GM21528 (cell line): ENCODE measurements around the gene ICA1L.
A peak's percentile ranks its signal among the peaks of the same experiment; 100 is the strongest.
"Not testable (repeated sequence)": the region's sequence is repeated elsewhere in the genome, so short reads cannot be mapped to it uniquely, and the experiment has no call there.

Source experiments
- ATAC-seq: cut with Tn5 transposase; IDR thresholded peaks from one replicate; pipeline ENCODE4 v1.9.1; 2021; ENCODE audit warnings: mild to moderate bottlenecking, moderate library complexity; ENCODE audit not compliant: unreplicated experiment, low FRiP score

ICA1L gene

GRCh38 chr2:202848813-202849212, 22.8 kb downstream of the ICA1L start:
- no peak for ATAC-seq

DNA sequence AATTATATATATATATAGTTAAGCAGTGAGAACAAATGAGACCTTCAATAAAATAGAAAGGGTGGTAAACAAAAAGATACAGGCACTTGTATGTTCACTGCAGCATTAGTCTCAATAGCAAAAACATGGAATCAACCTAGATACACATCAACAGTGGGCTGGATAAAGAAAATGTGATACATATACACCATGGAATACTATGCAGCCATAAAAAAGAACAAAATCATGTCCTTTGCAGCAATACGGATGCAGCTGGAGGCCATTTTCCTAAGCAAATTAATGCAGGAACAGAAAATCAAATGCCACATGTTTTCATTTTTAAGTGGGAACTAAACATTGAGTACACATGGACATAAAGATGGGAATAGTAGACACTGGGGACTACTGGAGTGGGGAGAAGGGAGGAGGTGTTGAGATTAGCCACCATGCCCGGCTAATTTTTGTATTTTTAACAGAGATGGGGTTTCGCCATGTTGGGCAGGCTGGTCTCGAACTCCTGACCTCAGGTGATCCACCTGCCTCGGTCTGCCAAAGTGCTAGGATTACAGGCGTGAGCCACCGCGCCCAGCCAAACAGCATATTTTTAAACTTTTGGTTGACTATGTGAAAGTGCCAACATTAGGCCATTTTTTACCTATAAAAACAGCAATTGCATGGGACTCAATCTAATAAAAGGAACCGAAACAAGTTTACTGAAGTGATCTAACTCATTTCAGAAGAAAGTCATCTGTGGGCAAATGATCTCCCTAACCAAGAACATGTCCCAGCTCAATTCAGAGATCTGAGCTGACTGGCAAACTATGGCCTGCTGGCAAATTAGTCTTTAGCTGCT, 23.7 kb downstream of the ICA1L start:
- no peak for ATAC-seq

GRCh38 chr2:202844656-202845055, 26.9 kb downstream of the ICA1L start:
- no peak for ATAC-seq

GRCh38 chr2:202842690-202843089, 28.9 kb downstream of the ICA1L start:
- no peak for ATAC-seq

GRCh38 chr2:202841090-202841867, 30.3 kb downstream of the ICA1L start:
- no peak for ATAC-seq

DNA sequence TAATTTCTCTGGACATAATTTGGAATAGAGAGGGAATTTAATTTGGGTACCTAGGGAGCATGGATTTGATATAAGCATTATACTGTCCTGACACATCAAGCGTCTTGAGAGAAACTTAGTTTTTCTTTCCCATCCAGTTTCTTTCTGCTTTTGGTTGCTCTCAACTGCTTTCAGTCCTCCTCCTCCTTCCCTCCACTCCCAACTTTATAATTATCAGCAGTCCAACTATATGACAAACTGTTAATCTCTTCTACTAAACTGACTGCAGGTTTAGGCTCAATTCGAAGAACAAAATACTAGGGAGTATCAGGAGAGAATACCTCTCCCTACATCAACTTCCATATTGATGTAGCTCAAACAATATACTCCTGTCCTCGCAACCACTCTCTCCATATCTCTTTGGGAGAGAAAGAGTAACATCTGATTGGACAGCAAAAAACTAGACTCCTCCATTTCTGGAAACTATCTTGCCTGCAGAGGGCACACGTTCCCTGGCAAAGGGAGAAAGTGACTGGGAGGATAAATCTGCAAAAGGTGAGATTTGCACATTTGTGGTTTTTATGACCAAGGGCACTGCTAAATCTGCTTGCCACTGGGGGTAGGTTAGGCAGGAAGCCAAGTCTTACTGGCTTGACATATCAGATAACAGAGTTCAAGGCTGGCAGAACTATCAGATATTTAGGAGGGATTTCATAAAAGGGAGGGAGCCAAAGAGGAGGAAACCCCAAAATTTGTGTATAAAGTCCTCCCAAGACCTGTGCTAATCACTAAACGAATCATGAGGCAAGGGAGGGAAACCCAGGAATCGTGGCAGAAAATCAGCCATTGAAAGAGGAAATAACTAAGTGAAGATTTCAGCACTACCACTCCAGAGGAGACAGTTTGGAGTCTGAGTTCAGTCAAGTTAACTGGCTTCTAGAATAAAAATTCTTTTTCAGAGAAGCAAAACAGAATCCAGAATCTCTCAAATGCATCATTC, 40.0 kb downstream of the ICA1L start:
- ATAC-seq: peak; percentile 44

- ATAC-seq: no peak
Observed at GRCh38 chr2:202824901-202825300, 46.7 kb downstream of the ICA1L start.

DNA sequence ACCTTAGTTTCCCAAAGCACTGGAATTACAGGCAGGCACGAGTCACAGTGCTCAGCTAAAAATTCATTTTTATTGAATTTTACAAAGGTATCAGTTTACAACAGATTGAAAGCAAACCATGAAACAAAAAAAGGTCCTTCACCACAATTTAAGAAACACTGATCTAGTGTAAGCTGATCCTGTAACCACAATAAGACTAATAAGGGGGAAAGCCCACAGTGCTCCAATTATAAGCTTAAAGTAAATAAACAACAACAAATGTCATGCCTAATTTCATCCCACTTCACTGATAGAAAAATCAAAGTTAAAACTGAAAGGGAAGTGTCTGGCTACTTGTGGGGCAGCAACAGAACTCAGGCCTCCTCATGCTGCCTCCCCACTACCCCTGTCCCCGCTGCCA, 49.2 kb downstream of the ICA1L start:
- no peak for ATAC-seq

- ATAC-seq: no peak
Observed at GRCh38 chr2:202821206-202822160, 50.1 kb downstream of the ICA1L start.

- ATAC-seq: no peak
Observed at GRCh38 chr2:202818321-202818720, 53.2 kb downstream of the ICA1L start.

DNA sequence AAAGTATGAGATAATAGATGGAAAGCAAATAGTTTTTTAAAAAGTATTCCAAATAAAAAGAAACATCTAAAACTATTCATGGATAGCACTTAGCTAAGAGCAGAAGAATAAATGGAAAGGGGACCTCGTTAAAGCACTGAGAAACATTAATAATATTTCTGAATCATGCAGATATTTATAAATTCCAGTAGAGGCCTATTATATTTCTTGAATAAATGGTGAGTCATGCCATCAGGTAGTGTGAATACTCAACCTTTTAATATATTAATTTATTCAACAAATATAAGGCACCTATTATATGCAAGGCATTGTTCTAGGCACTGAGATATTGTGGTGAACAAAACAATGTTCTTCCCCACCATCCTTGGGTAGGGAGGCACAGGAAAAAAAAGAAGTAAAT, 53.8 kb downstream of the ICA1L start:
- no peak for ATAC-seq

- ATAC-seq: no peak
Observed at GRCh38 chr2:202815548-202816360, 55.8 kb downstream of the ICA1L start.

DNA sequence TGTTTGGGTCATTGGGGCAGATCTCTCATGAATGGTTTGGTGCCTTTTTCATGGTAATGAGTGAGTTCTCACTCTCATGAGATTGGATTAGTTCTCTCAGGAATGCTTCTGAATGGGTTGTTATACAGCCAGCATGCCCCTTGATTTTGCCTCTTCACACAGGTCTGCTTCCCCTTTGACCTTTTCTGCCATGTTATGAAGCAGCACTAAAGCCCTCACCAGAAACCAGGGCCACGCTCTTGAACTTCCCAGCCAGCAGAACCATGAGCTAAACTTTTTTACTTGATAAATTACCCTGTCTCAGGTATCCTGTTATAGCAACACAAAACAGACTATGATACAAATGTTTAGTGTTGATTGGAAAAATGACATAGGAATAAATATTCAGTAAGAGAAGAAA, 57.3 kb downstream of the ICA1L start:
- ATAC-seq: no peak

GRCh38 chr2:202813387-202813786, 58.2 kb downstream of the ICA1L start:
- no peak for ATAC-seq

GRCh38 chr2:202808754-202809153, 62.8 kb downstream of the ICA1L start:
- ATAC-seq: no peak

- ATAC-seq: not testable (repeated sequence)
Observed at GRCh38 chr2:202807431-202808138, 64.0 kb downstream of the ICA1L start.

DNA sequence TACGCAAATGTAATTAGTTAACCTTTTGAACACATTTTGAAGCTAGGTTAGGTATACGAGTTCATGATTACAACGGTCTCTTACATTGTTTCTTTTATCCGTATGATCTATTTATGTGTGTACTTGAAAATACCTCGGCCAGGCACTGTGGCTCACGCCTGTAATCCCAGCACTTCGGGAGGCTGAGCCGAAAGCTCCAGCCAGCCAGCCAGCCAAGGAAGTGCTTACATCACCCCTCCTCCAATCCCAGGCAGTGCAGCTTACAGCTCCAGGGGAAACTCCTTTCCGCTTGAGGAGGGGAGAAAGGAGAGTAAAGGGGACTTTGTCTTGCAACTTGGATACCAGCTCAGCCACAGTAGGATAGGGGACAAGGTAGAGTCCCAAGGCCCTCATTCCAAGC, 65.7 kb downstream of the ICA1L start:
- ATAC-seq: not testable (repeated sequence)

DNA sequence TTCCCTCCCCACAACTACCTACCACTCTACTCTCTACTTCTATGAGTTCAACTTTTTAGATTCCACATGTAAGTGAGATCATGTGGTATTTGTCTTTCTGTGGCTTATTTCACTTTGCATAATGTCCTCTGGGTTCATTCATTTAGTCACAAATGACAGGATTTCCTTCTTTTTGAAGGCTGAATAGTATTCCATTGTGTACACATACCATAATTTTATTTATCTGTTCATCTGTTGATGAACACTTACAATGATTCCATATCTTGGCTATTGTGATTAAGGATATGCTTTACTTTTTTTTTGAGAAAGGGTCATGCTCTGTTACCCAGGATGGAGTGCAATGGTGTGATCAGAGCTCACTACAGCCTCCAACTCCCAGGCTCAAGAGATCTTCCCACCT, 73.6 kb downstream of the ICA1L start:
- no peak for ATAC-seq
